ENCODE measurements around the gene TIRAP. TPM values are rescaled to one million over a fixed set of nuclear protein-coding genes. Genes with fewer than 3 reads are reported as not detected.

Gene TIRAP
- polyA plus RNA-seq, 3 donors from 2014 or later: 6.0 to 15.6 (median 6.5) TPM

- peak; percentile 68 to 75 (median 74) for DNase-seq
- Mint-ChIP-seq H3K27ac (peak overlapping the region; percentile 98 to 99 (median 98)), H3K36me3 (peaks cover 14 to 30% (median 25%) of the 10 kb centered on the region in 3 donors), H3K4me3 (peak overlapping the region; percentile 67 to 86 (median 80)), H3K9me3 (no peaks in the 10 kb centered on the region), H3K27me3 (ENCODE audit: low read depth in 3 of 3) (peaks cover 0 to 12% (median 2%) of the 10 kb centered on the region in 3 donors), H3K4me1 (peaks cover 70 to 71% of the 10 kb centered on the region in 2 donors)
Measured at GRCh38 chr11:126317756-126318573, 35.1 kb downstream of the TIRAP start.

GRCh38 chr11:126318574-126319373, 35.9 kb downstream of the TIRAP start:
- peaks cover 62% of the 10 kb centered on the region in 2 donors for H3K4me1 Mint-ChIP-seq

GRCh38 chr11:126319374-126319740, 36.5 kb downstream of the TIRAP start:
- Mint-ChIP-seq H3K36me3 (peaks cover 11 to 27% (median 19%) of the 10 kb centered on the region in 3 donors), H3K27me3 (ENCODE audit: low read depth in 3 of 3) (peaks cover 2 to 12% (median 3%) of the 10 kb centered on the region in 3 donors), H3K4me3 (peak overlapping the region; percentile 58 to 86 (median 80)), H3K27ac (peak overlapping the region; percentile 98 to 99 (median 98)), H3K4me1 (peaks cover 56 to 57% of the 10 kb centered on the region in 2 donors), H3K9me3 (no peaks in the 10 kb centered on the region)
- DNase-seq: no peak

More at GRCh38 chr11:126318574-126319373, 35.9 kb downstream of the TIRAP start:
- Mint-ChIP-seq H3K4me3 (peak overlapping the region; percentile 67 to 86 (median 80)), H3K27me3 (ENCODE audit: low read depth in 3 of 3) (peaks cover 1 to 12% (median 2%) of the 10 kb centered on the region in 3 donors), H3K9me3 (no peaks in the 10 kb centered on the region), H3K27ac (peak overlapping the region; percentile 98 to 99 (median 98)), H3K36me3 (peaks cover 14 to 30% (median 22%) of the 10 kb centered on the region in 3 donors)
- peak; percentile 69 to 78 (median 75) for DNase-seq

- H3K4me1 Mint-ChIP-seq: peaks cover 48 to 54% of the 10 kb centered on the region in 2 donors
- H3K27me3 Mint-ChIP-seq (ENCODE audit: low read depth in 3 of 3): peaks cover 2 to 6% (median 3%) of the 10 kb centered on the region in 3 donors
- no peak overlapping the region for H3K4me3 Mint-ChIP-seq
- no peak for DNase-seq
- no peaks in the 10 kb centered on the region for H3K9me3 Mint-ChIP-seq
- H3K36me3 Mint-ChIP-seq: peaks cover 10 to 24% (median 14%) of the 10 kb centered on the region in 3 donors
- no peak overlapping the region for H3K27ac Mint-ChIP-seq
Measured at GRCh38 chr11:126322996-126323395, 40.1 kb downstream of the TIRAP start.

GRCh38 chr11:126327281-126328000, 44.5 kb downstream of the TIRAP start:
- Mint-ChIP-seq H3K4me1 (peaks cover 52 to 54% of the 10 kb centered on the region in 2 donors), H3K4me3 (peak overlapping the region in 4 of 5 donors; percentile 36 to 55 (median 43)), H3K36me3 (peaks cover 5 to 15% (median 15%) of the 10 kb centered on the region in 3 donors), H3K9me3 (no peaks in the 10 kb centered on the region), H3K27ac (peak overlapping the region; percentile 82 to 97 (median 94)), H3K27me3 (ENCODE audit: low read depth in 3 of 3) (peaks cover 17 to 25% (median 17%) of the 10 kb centered on the region in 3 donors)
- DNase-seq: no peak

- peak overlapping the region; percentile 82 to 97 (median 94) for H3K27ac Mint-ChIP-seq
- H3K4me1 Mint-ChIP-seq: peaks cover 57 to 60% of the 10 kb centered on the region in 2 donors
- no peaks in the 10 kb centered on the region for H3K9me3 Mint-ChIP-seq
- peak overlapping the region in 3 of 5 donors; percentile 36 to 55 (median 42) for H3K4me3 Mint-ChIP-seq
- H3K27me3 Mint-ChIP-seq (ENCODE audit: low read depth in 3 of 3): peaks cover 17 to 26% (median 19%) of the 10 kb centered on the region in 3 donors
- DNase-seq: no peak
- H3K36me3 Mint-ChIP-seq: peaks cover 5 to 15% (median 15%) of the 10 kb centered on the region in 3 donors
Measured at GRCh38 chr11:126328001-126328390, 45.1 kb downstream of the TIRAP start.

- no peaks in the 10 kb centered on the region for H3K9me3 Mint-ChIP-seq
- no peak for DNase-seq
- H3K27me3 Mint-ChIP-seq (ENCODE audit: low read depth in 3 of 3): peaks cover 19 to 26% (median 20%) of the 10 kb centered on the region in 3 donors
- H3K4me1 Mint-ChIP-seq: peaks cover 62 to 64% of the 10 kb centered on the region in 2 donors
- peak overlapping the region in 1 of 5 donors; percentile 76 for H3K4me3 Mint-ChIP-seq
- peaks cover 7 to 19% (median 19%) of the 10 kb centered on the region in 3 donors for H3K36me3 Mint-ChIP-seq
- peak overlapping the region; percentile 94 to 99 (median 97) for H3K27ac Mint-ChIP-seq
Measured at GRCh38 chr11:126328444-126328843, 45.6 kb downstream of the TIRAP start.

- H3K9me3 Mint-ChIP-seq: no peaks in the 10 kb centered on the region
- H3K4me1 Mint-ChIP-seq: peaks cover 68 to 71% of the 10 kb centered on the region in 2 donors
- H3K36me3 Mint-ChIP-seq: peaks cover 13 to 25% (median 21%) of the 10 kb centered on the region in 3 donors
- peak overlapping the region; percentile 64 to 81 (median 77) for H3K4me3 Mint-ChIP-seq
- H3K27ac Mint-ChIP-seq: peak overlapping the region; percentile 94 to 99 (median 97)
- DNase-seq: peak in 1 of 3 donors; percentile 17
- peaks cover 17 to 26% (median 22%) of the 10 kb centered on the region in 3 donors for H3K27me3 Mint-ChIP-seq (ENCODE audit: low read depth in 3 of 3)
Measured at GRCh38 chr11:126328938-126329643, 46.2 kb downstream of the TIRAP start.

- peak overlapping the region; percentile 64 to 81 (median 77) for H3K4me3 Mint-ChIP-seq
Measured at GRCh38 chr11:126329644-126330211, 46.8 kb downstream of the TIRAP start.

GRCh38 chr11:126331286-126331685, 48.4 kb downstream of the TIRAP start:
- Mint-ChIP-seq H3K4me1 (peaks cover 87 to 89% of the 10 kb centered on the region in 2 donors), H3K27me3 (ENCODE audit: low read depth in 3 of 3) (peaks cover 20 to 31% (median 26%) of the 10 kb centered on the region in 3 donors), H3K36me3 (peaks cover 11 to 27% (median 20%) of the 10 kb centered on the region in 3 donors), H3K4me3 (peak overlapping the region; percentile 20 to 82 (median 78)), H3K27ac (peak overlapping the region; percentile 86 to 99 (median 96)), H3K9me3 (no peaks in the 10 kb centered on the region)
- DNase-seq: no peak

More at GRCh38 chr11:126329644-126330211, 46.8 kb downstream of the TIRAP start:
- Mint-ChIP-seq H3K27ac (peak overlapping the region; percentile 94 to 99 (median 97)), H3K9me3 (no peaks in the 10 kb centered on the region), H3K4me1 (peaks cover 73 to 77% of the 10 kb centered on the region in 2 donors), H3K27me3 (ENCODE audit: low read depth in 3 of 3) (peaks cover 17 to 26% (median 22%) of the 10 kb centered on the region in 3 donors), H3K36me3 (peaks cover 13 to 25% (median 21%) of the 10 kb centered on the region in 3 donors)
- peak; percentile 89 to 93 (median 91) for DNase-seq

GRCh38 chr11:126332221-126332711, 49.4 kb downstream of the TIRAP start:
- peak overlapping the region; percentile 73 to 82 (median 78) for H3K4me3 Mint-ChIP-seq

GRCh38 chr11:126333142-126333541, 50.2 kb downstream of the TIRAP start:
- H3K9me3 Mint-ChIP-seq: no peaks in the 10 kb centered on the region
- peaks cover 11 to 23% (median 11%) of the 10 kb centered on the region in 3 donors for H3K36me3 Mint-ChIP-seq
- no peak for DNase-seq
- H3K27ac Mint-ChIP-seq: peak overlapping the region; percentile 86 to 99 (median 96)
- H3K27me3 Mint-ChIP-seq (ENCODE audit: low read depth in 3 of 3): peaks cover 20 to 31% (median 25%) of the 10 kb centered on the region in 3 donors
- H3K4me1 Mint-ChIP-seq: peaks cover 86 to 93% of the 10 kb centered on the region in 2 donors
- peak overlapping the region; percentile 65 to 82 (median 78) for H3K4me3 Mint-ChIP-seq

More at GRCh38 chr11:126332221-126332711, 49.4 kb downstream of the TIRAP start:
- H3K4me1 Mint-ChIP-seq: peaks cover 93 to 95% of the 10 kb centered on the region in 2 donors
- peak; percentile 87 to 90 (median 87) for DNase-seq
- H3K9me3 Mint-ChIP-seq: no peaks in the 10 kb centered on the region
- peaks cover 11 to 27% (median 15%) of the 10 kb centered on the region in 3 donors for H3K36me3 Mint-ChIP-seq
- H3K27me3 Mint-ChIP-seq (ENCODE audit: low read depth in 3 of 3): peaks cover 20 to 31% (median 26%) of the 10 kb centered on the region in 3 donors
- H3K27ac Mint-ChIP-seq: peak overlapping the region; percentile 86 to 99 (median 96)
